Measurements from ENCODE around the gene RCL1. TPM values are rescaled to one million over a fixed set of nuclear protein-coding genes. Genes with fewer than 3 reads are reported as not detected.
A peak's percentile ranks its signal among the peaks of the same experiment; 100 is the strongest.

The RCL1 gene
- total RNA-seq, 1 donor from 2014 or later: 15.6 TPM

DNA sequence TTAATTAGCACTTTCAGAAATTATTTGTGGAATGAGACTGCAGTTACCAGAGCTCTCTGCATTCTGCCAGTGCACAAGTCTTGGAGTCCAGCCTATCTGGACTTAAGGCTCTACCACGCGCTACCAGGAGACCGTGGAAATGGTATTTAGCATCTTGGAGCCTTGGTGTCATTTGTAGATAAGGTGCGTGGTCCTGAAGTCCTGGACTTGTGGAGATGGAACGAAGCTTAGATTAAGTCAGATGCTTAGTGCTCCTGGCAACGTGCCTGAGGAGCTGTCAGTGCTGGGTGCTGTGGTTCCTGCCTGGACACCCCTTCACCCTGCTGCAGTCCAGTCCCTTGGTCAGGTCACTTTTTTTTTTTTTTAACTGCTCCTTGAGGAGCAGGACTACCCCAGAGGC, 59.7 kb downstream of the RCL1 start:
- H3K36me3 Mint-ChIP-seq: peaks cover 34% of the 10 kb centered on the region
- H3K9me3 Mint-ChIP-seq: peaks cover 4% of the 10 kb centered on the region
- H3K4me1 Mint-ChIP-seq (ENCODE audit: unreplicated experiment): peaks cover 17% of the 10 kb centered on the region
- no peaks in the 10 kb centered on the region for H3K27me3 Mint-ChIP-seq
- TF ChIP-seq, protein P1, sequence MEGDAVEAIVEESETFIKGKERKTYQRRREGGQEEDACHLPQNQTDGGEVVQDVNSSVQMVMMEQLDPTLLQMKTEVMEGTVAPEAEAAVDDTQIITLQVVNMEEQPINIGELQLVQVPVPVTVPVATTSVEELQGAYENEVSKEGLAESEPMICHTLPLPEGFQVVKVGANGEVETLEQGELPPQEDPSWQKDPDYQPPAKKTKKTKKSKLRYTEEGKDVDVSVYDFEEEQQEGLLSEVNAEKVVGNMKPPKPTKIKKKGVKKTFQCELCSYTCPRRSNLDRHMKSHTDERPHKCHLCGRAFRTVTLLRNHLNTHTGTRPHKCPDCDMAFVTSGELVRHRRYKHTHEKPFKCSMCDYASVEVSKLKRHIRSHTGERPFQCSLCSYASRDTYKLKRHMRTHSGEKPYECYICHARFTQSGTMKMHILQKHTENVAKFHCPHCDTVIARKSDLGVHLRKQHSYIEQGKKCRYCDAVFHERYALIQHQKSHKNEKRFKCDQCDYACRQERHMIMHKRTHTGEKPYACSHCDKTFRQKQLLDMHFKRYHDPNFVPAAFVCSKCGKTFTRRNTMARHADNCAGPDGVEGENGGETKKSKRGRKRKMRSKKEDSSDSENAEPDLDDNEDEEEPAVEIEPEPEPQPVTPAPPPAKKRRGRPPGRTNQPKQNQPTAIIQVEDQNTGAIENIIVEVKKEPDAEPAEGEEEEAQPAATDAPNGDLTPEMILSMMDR (conservative IDR thresholded peaks at IDR 0.05): no peak
- DNase-seq (ENCODE audit: extremely low spot score, unreplicated experiment): no peak
- no peak overlapping the region for H3K4me3 Mint-ChIP-seq
- H3K27ac Mint-ChIP-seq: no peak overlapping the region

DNA sequence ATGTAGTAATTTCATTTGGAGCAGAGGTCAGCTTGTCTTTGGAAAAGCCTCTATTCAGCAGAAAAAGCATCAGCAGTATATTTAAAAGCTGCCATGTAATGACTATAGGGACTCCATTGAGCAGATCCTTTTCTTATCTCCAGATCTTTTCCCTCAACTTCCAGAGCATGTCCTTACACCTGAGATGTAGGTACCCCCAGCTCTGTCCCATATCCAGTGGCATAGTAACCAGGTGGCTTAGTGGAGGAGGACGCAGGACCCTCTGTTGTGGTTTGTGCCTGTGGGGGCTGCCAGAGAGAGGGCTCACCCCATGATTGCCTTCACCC, 61.5 kb downstream of the RCL1 start:
- no peak overlapping the region for H3K4me3 Mint-ChIP-seq
- peaks cover 17% of the 10 kb centered on the region for H3K4me1 Mint-ChIP-seq (ENCODE audit: unreplicated experiment)
- peaks cover 4% of the 10 kb centered on the region for H3K9me3 Mint-ChIP-seq
- H3K27me3 Mint-ChIP-seq: no peaks in the 10 kb centered on the region
- TF ChIP-seq, protein P1 (conservative IDR thresholded peaks at IDR 0.05): no peak
- no peak overlapping the region for H3K27ac Mint-ChIP-seq
- no peak for DNase-seq (ENCODE audit: extremely low spot score, unreplicated experiment)
- peaks cover 42% of the 10 kb centered on the region for H3K36me3 Mint-ChIP-seq

DNA sequence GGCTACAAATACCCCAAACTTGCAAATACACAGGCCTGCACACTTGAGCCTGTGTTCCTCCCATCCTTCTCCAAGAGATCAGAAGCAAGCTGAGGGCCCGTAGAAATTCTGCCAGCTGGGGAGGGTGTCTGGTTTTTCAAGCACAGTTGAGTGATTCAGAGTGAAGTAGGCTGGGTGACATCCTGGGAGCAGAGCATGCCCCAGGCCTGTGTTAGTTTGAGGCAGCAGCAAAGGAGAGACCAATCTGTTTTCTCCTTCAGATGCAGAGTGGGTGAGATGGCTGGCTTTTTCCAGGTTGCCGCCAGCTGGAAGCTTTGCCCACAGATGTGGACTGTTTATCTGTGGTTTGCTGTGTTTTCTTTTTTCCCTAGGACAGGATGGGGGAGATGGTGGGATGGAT, 63.1 kb downstream of the RCL1 start:
- peaks cover 40% of the 10 kb centered on the region for H3K36me3 Mint-ChIP-seq
- H3K4me3 Mint-ChIP-seq: no peak overlapping the region
- H3K27ac Mint-ChIP-seq: peak overlapping the region; percentile 18
- peaks cover 4% of the 10 kb centered on the region for H3K9me3 Mint-ChIP-seq
- TF ChIP-seq, protein P1 (conservative IDR thresholded peaks at IDR 0.05): no peak
- H3K27me3 Mint-ChIP-seq: no peaks in the 10 kb centered on the region
- peaks cover 17% of the 10 kb centered on the region for H3K4me1 Mint-ChIP-seq (ENCODE audit: unreplicated experiment)
- DNase-seq (ENCODE audit: extremely low spot score, unreplicated experiment): no peak

DNA sequence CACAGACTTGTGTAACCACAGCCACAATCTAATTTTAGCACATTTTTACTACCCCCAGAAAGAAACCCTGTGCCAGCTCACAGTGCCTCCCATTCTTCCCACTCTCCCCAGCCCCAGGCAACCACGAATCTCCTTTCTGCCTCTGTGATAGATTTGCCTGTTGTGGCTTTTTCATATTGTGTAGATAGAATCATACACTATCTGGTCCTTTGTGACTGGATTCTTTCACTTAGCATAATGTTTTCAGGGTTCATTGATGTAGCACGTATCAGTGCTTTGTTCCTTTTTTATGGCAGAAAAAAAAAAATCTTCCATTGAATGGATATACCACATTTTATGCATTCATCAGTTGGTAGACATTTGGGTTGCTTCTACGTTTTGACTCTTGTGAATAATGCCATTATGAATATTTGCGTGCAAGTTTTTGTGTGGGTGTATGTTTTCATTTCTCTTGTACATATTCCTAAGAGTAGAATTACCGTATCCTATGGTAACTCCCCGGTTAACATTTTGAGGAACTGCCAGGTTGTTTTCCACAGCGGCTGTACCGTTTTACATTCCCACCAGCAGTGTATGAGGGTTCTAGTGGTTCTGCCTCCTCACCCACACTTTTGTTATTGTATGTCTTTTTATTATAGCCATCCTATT, 64.5 kb downstream of the RCL1 start:
- DNase-seq (ENCODE audit: extremely low spot score, unreplicated experiment): no peak
- H3K9me3 Mint-ChIP-seq: peaks cover 4% of the 10 kb centered on the region
- peaks cover 39% of the 10 kb centered on the region for H3K36me3 Mint-ChIP-seq
- H3K27me3 Mint-ChIP-seq: no peaks in the 10 kb centered on the region
- peaks cover 17% of the 10 kb centered on the region for H3K4me1 Mint-ChIP-seq (ENCODE audit: unreplicated experiment)
- TF ChIP-seq, protein P1 (conservative IDR thresholded peaks at IDR 0.05): no peak
- no peak overlapping the region for H3K27ac Mint-ChIP-seq
- no peak overlapping the region for H3K4me3 Mint-ChIP-seq

DNA sequence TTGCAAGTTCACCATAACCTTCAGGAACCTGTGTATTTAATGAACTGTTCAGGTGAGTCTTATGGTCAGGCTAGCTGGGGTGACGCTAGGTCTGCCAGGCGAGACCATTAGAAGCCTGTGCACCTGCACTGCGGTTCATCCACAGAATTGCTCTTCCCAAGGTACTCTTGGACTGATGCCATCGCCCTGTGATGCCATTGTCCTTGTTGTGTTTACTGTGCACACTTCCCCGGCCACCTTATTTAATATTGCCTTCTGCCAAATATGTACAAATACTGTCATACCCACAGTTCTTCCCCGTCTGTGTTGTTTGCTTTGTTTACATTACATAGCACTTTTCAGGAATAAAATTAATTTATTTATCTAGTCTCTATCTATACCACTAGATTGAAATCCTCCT, 66.3 kb downstream of the RCL1 start:
- Mint-ChIP-seq H3K9me3 (peaks cover 4% of the 10 kb centered on the region), H3K4me3 (no peak overlapping the region), H3K27ac (no peak overlapping the region), H3K36me3 (peaks cover 43% of the 10 kb centered on the region), H3K4me1 (ENCODE audit: unreplicated experiment) (peaks cover 17% of the 10 kb centered on the region), H3K27me3 (no peaks in the 10 kb centered on the region)
- TF ChIP-seq, protein P1 (conservative IDR thresholded peaks at IDR 0.05): no peak
- DNase-seq (ENCODE audit: extremely low spot score, unreplicated experiment): no peak

DNA sequence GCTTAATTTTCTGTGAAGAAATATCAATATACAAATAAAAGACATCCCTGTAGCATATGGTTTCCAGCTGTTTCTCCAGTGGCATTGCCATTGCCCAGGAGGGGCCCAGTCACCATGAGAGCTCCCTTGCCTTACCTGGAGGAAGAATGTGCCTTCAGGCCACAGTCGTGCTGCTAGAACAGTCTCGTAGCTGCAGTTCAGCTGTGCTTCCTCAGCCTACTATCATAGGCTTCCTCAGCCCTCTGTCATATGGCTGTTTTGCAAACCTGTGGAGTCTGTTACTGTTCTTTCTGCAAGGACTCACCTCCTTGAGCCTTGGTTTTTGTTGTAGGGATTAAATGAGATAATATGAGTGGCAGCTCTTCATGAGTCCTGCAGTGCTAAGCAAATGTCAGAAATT, 67.6 kb downstream of the RCL1 start:
- peaks cover 39% of the 10 kb centered on the region for H3K36me3 Mint-ChIP-seq
- TF ChIP-seq, protein P1 (conservative IDR thresholded peaks at IDR 0.05): no peak
- H3K4me3 Mint-ChIP-seq: no peak overlapping the region
- H3K27ac Mint-ChIP-seq: no peak overlapping the region
- DNase-seq (ENCODE audit: extremely low spot score, unreplicated experiment): no peak
- H3K9me3 Mint-ChIP-seq: peaks cover 4% of the 10 kb centered on the region
- peaks cover 18% of the 10 kb centered on the region for H3K4me1 Mint-ChIP-seq (ENCODE audit: unreplicated experiment)
- H3K27me3 Mint-ChIP-seq: no peaks in the 10 kb centered on the region
